WERI-Rb-1 (cell line): ENCODE results near the gene SERBP1.

Experiments used
- DNase-seq: peaks from one replicate; pipeline ENCODE4 v3.0.0-alpha.2; 2020
- H3K27ac ChIP-seq: fragments of 250-450 bp; sonication (Bioruptor Pico); 2 replicates; pipeline ENCODE4 v1.5.1; 2020; ENCODE audit warnings: mild to moderate bottlenecking, moderate library complexity
- H3K27me3 ChIP-seq: fragments of 250-450 bp; sonication (Bioruptor Pico); 2 replicates; pipeline ENCODE4 v1.5.1; 2021; ENCODE audit warnings: mild to moderate bottlenecking, low read depth, moderate library complexity; ENCODE audit not compliant: insufficient read depth, severe bottlenecking
- H3K36me3 ChIP-seq: fragments of 250-450 bp; sonication (Bioruptor Pico); 2 replicates; pipeline ENCODE4 v1.5.1; 2020; ENCODE audit warnings: mild to moderate bottlenecking, moderate library complexity
- H3K4me3 ChIP-seq: 2 replicates; pipeline ENCODE4 v1.5.1; 2011; ENCODE audit warnings: low read depth, mild to moderate bottlenecking, control low read depth, low read length
- H3K9me3 ChIP-seq: fragments of 250-450 bp; sonication (Bioruptor Pico); 2 replicates; pipeline ENCODE4 v1.5.1; 2021; ENCODE audit warnings: mild to moderate bottlenecking, moderate library complexity; ENCODE audit not compliant: severe bottlenecking
- TF ChIP-seq, protein P1 (sequence below): IDR thresholded peaks from 2 replicates; pipeline ENCODE4 v1.5.1; 2011; ENCODE audit warnings: low read depth, mild to moderate bottlenecking, control low read depth, inconsistent platforms, low read length

The SERBP1 gene

DNA sequence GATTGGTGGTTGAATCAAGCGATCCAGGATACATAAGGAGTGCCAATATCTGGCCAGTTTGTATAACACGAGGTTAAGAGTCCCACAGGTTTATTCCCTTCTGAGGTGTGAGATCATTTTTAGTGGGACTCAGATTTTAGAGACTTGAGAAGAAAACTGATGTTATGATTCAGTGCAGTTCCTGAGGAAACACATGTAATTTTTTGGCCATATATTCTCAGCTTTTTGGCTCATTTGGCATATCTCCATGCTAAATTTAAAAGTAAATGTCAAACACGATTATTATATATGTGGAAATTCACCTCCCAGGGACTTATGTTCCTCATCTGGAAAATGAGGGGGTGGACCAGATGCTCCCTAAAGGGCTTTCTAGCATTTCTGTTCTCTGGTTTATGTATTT lies 39.2 kb upstream of the SERBP1 start:
- Histone ChIP-seq H3K4me3 (no peak overlapping the region), H3K27ac (no peak overlapping the region), H3K27me3 (no peaks in the 10 kb centered on the region), H3K36me3 (no peaks in the 10 kb centered on the region), H3K9me3 (no peaks in the 10 kb centered on the region)
- no peak for DNase-seq
- TF ChIP-seq, protein P1, sequence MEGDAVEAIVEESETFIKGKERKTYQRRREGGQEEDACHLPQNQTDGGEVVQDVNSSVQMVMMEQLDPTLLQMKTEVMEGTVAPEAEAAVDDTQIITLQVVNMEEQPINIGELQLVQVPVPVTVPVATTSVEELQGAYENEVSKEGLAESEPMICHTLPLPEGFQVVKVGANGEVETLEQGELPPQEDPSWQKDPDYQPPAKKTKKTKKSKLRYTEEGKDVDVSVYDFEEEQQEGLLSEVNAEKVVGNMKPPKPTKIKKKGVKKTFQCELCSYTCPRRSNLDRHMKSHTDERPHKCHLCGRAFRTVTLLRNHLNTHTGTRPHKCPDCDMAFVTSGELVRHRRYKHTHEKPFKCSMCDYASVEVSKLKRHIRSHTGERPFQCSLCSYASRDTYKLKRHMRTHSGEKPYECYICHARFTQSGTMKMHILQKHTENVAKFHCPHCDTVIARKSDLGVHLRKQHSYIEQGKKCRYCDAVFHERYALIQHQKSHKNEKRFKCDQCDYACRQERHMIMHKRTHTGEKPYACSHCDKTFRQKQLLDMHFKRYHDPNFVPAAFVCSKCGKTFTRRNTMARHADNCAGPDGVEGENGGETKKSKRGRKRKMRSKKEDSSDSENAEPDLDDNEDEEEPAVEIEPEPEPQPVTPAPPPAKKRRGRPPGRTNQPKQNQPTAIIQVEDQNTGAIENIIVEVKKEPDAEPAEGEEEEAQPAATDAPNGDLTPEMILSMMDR: no peak

DNA sequence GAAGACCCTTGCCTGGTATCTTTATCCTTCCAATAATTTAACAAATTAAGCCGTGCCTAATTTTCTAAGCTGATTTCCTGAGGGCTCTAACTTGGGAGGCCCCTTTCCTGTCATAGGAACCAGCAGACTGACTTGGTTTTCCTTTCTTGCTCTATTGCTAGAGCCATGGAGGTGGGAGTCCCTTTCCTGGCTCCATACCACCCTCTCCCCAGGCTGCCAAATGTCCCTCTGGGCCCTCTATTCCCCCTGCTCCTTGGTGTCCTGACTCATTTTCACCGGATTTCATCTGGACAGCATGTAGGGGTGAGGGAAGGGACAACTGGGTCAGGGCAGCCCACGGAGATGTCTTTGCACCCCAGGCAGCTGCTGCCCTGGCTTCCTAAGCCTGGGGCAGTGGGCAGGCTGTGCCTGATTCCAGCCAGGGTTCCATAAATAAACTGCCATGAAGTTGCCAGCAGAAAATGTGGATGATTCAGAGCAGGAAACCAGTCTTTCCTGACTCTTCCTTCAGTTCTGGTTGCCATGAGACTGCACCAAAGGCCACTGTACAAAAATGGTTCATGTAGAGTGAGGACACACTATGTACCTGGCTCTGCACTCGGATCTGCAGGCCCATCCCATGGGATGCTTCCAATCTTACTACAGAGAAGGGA lies 38.0 kb upstream of the SERBP1 start:
- Histone ChIP-seq H3K27ac (no peak overlapping the region), H3K9me3 (no peaks in the 10 kb centered on the region)
- no peak for DNase-seq

DNA sequence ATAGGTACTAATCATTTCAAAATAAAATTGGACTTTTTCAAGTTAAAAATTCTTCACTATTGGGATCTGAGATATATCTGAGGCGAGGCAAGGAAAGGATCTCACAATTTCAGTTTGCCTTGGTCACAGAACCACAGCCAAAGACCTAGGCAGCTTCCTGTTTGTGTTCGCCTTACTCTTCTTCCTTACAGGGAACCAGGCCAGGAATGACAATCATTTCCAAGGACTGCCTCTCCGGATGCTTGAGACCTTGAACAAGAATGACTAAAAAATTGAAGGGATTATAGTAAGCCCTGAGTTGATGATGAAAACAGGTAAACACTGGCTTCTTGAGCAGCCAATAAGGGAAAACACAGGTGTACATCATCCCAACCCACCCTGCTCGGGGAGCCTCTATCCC lies 35.2 kb upstream of the SERBP1 start:
- Histone ChIP-seq H3K4me3 (no peak overlapping the region), H3K9me3 (no peaks in the 10 kb centered on the region), H3K36me3 (no peaks in the 10 kb centered on the region), H3K27ac (no peak overlapping the region), H3K27me3 (no peaks in the 10 kb centered on the region)
- DNase-seq: no peak
- TF ChIP-seq, protein P1: no peak

More for the DNA sequence above, 38.0 kb upstream of the SERBP1 start:
- no peaks in the 10 kb centered on the region for H3K27me3 ChIP-seq
- H3K36me3 ChIP-seq: no peaks in the 10 kb centered on the region
- TF ChIP-seq, protein P1: no peak
- no peak overlapping the region for H3K4me3 ChIP-seq

DNA sequence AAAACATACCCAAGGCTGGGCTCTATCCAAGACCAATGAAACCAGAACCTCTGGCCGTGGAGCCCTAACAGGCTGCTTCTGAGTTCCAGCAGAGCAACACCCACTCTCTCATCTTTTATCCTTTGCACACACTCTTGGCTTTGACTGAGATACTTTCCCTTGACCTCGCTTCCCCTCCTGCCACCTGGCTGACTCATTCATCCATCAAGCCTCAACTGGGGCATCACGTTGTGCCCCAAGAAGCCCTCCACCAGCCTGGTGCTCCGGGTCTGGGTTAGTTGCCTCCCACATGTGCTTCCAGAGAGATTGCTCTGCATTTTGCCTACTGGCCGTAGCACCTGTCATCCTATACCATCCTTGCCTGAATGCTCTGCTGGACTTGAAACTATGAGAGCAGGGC lies 34.5 kb upstream of the SERBP1 start:
- Histone ChIP-seq H3K27ac (peak overlapping the region; percentile 2; the same call in 1 of the 2 replicates), H3K4me3 (no peak overlapping the region), H3K36me3 (no peaks in the 10 kb centered on the region), H3K9me3 (no peaks in the 10 kb centered on the region), H3K27me3 (no peaks in the 10 kb centered on the region)
- DNase-seq: peak; percentile 50
- TF ChIP-seq, protein P1: no peak

DNA sequence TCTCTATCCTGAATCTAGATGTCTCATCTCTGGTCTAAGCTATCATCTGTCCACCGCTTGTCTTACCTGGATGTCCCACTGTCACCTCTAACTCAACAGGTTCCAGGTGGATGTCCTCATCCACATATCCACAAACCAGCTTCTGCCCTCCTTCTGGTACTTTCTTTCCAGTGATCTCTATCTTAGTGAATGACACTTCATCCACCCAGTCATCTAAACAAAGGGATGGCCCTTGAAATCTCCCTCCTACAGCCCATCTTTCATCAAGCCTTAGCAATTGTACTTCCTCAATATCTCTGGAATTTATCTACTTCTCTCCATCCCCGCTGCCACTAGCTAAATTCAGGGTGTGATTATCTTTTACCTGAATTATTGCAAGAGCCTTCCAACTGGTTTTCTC lies 33.9 kb upstream of the SERBP1 start:
- H3K4me3 ChIP-seq: no peak overlapping the region
- H3K36me3 ChIP-seq: no peaks in the 10 kb centered on the region
- H3K9me3 ChIP-seq: no peaks in the 10 kb centered on the region
- peak overlapping the region; percentile 2 for H3K27ac ChIP-seq
- DNase-seq: no peak
- TF ChIP-seq, protein P1: no peak
- no peaks in the 10 kb centered on the region for H3K27me3 ChIP-seq
